Panc1 (cell line): ENCODE data around the gene PHF14. TPM values are rescaled to one million over a fixed set of nuclear protein-coding genes. Genes with fewer than 3 reads are reported as not detected.

ENCODE experiments used
- ATAC-seq: fragments of 200-7000 bp; cut with Tn5 transposase; 2 replicates; pipeline ENCODE4 v1.9.1; 2020; ENCODE audit warnings: mild to moderate bottlenecking, moderate library complexity
- BruUV-seq: library from RNA; stranded (reverse); fragments of 400-500 nt; replicated peaks from 2 replicates; lab custom pipeline; 2021; lab: Mats Ljungman, UMichigan
- CTCF ChIA-PET: fragments of 300-600 bp; sonication (Branson Sonifier 250); formaldehyde crosslinking; loops from one replicate; lab custom pipeline; 2022; ENCODE audit warnings: antibody characterized with exemption; lab: Charles Lee
- POLR2A ChIA-PET: fragments of 300-600 bp; sonication (Branson Sonifier 250); formaldehyde crosslinking; loops from one replicate; lab custom pipeline; 2022; ENCODE audit warnings: antibody characterized with exemption; lab: Charles Lee
- DNase-seq: peaks from one replicate; pipeline ENCODE4 v3.0.0-alpha.2; 2010; ENCODE audit warnings: low read depth, low spot score
- H3K27ac ChIP-seq: 2 replicates; pipeline ENCODE4 v1.5.1; 2011; ENCODE audit warnings: mild to moderate bottlenecking, low read length, inconsistent platforms
- H3K27me3 ChIP-seq: fragments of 200-500 bp; sonication (Bioruptor generic); 2 replicates; pipeline ENCODE4 v1.6.0; 2014; ENCODE audit warnings: low read length, inconsistent platforms; ENCODE audit not compliant: control insufficient read depth, insufficient read depth
- H3K36me3 ChIP-seq: fragments of 200-500 bp; sonication (Bioruptor generic); 2 replicates; pipeline ENCODE4 v1.5.1; 2014; ENCODE audit warnings: inconsistent platforms, mild to moderate bottlenecking, low read length, moderate library complexity; ENCODE audit not compliant: control insufficient read depth, insufficient read depth
- H3K4me1 ChIP-seq: 2 replicates; pipeline ENCODE4 v1.5.1; 2011; ENCODE audit warnings: inconsistent platforms, mild to moderate bottlenecking, low read length, moderate library complexity; ENCODE audit not compliant: control insufficient read depth, insufficient read depth
- H3K4me3 ChIP-seq, 2 experiments: 2 replicates each; pipeline ENCODE4 v1.5.1; 2011 to 2012; ENCODE audit warnings: low read depth in 2 of 2, low read length in 2 of 2, mild to moderate bottlenecking in 2 of 2, inconsistent platforms in 1 of 2, moderate library complexity in 1 of 2
- H3K9me3 ChIP-seq: fragments of 200-500 bp; sonication (Bioruptor generic); 2 replicates; pipeline ENCODE4 v1.5.1; 2014; ENCODE audit warnings: low read depth, mild to moderate bottlenecking, inconsistent platforms, low read length, moderate library complexity; ENCODE audit not compliant: control insufficient read depth, insufficient read depth
- POLR2AphosphoS5 ChIP-seq: IDR thresholded peaks from 2 replicates; pipeline ENCODE4 v1.6.1; 2012; ENCODE audit warnings: mild to moderate bottlenecking, low read depth, low read length, moderate library complexity
- SIN3A ChIP-seq: IDR thresholded peaks from 2 replicates; pipeline ENCODE4 v1.6.1; 2012; ENCODE audit warnings: low read depth, mild to moderate bottlenecking, low read length, moderate library complexity, borderline replicate concordance; ENCODE audit not compliant: insufficient read depth
- TCF7L2 ChIP-seq: IDR thresholded peaks from 2 replicates; pipeline ENCODE4 v1.6.1; 2011; ENCODE audit warnings: mild to moderate bottlenecking, low read depth, low read length, inconsistent platforms
- in situ Hi-C: cut with HindIII; loops from 2 replicates; pipeline ENCODE4 v1.10.0; 2016; ENCODE audit warnings: low sequenced_read_pairs, low pct_unique_long_range_greater_than_20kb
- intact Hi-C: fragments of 100-400 bp; cut with micrococcal nuclease; formaldehyde crosslinking; loops from one replicate; pipeline ENCODE4 v1.10.0; 2022; ENCODE audit not compliant: unreplicated experiment
- total RNA-seq: library from RNA; stranded (reverse); gene quantifications from one replicate; pipeline ENCODE4 v1.2.1, GENCODE V29; 2021; ENCODE audit not compliant: unreplicated experiment
- TF ChIP-seq, protein P1 (sequence below): fragments of 450-650 bp; IDR thresholded peaks from 2 replicates; pipeline ENCODE4 v1.5.1; 2017; ENCODE audit warnings: mild to moderate bottlenecking
- TF ChIP-seq, protein P2 (sequence below), 2 experiments: IDR thresholded peaks; 2 replicates each; pipeline ENCODE4 v1.6.1; 2011 to 2012; ENCODE audit warnings: low read depth in 2 of 2, control low read depth in 1 of 2, low read length in 1 of 2, mild to moderate bottlenecking in 1 of 2, moderate library complexity in 1 of 2; ENCODE audit not compliant: insufficient read depth in 1 of 2

The PHF14 gene
- total RNA-seq, 1 experiment from 2014 or later: 85.6 TPM

DNA sequence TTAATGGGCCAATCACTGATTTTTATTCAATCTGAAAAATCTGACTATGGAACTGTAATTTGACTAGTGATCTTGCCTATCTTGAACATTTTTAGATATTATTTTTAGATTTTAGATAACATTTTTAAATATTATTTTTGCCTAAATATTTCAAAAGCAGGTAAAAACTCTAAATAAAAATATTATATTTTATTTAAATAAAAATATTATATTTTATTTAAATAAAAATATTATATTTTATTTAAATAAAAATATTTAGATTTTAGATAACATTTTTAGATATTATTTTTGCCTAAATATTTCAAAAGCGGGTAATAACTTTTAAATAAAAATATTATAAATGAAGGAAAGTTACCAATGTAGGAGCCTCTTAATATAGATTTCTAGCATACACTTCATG, 187.8 kb downstream of the PHF14 start:
- CTCF ChIA-PET: no interaction called here
- Histone ChIP-seq H3K36me3 (no peaks in the 10 kb centered on the region), H3K4me3 (no peak overlapping the region), H3K9me3 (no peaks in the 10 kb centered on the region), H3K27ac (no peak overlapping the region), H3K27me3 (no peaks in the 10 kb centered on the region), H3K4me1 (no peaks in the 10 kb centered on the region)
- ATAC-seq: no peak
- POLR2A ChIA-PET: no interaction called here
- BruUV-seq: no TSS peak
- intact Hi-C loops: no loop called here
- no peak for DNase-seq
- TF ChIP-seq POLR2AphosphoS5: no peak
- TF ChIP-seq, protein P1, sequence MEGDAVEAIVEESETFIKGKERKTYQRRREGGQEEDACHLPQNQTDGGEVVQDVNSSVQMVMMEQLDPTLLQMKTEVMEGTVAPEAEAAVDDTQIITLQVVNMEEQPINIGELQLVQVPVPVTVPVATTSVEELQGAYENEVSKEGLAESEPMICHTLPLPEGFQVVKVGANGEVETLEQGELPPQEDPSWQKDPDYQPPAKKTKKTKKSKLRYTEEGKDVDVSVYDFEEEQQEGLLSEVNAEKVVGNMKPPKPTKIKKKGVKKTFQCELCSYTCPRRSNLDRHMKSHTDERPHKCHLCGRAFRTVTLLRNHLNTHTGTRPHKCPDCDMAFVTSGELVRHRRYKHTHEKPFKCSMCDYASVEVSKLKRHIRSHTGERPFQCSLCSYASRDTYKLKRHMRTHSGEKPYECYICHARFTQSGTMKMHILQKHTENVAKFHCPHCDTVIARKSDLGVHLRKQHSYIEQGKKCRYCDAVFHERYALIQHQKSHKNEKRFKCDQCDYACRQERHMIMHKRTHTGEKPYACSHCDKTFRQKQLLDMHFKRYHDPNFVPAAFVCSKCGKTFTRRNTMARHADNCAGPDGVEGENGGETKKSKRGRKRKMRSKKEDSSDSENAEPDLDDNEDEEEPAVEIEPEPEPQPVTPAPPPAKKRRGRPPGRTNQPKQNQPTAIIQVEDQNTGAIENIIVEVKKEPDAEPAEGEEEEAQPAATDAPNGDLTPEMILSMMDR: no peak
- in situ Hi-C loops: no loop called here

DNA sequence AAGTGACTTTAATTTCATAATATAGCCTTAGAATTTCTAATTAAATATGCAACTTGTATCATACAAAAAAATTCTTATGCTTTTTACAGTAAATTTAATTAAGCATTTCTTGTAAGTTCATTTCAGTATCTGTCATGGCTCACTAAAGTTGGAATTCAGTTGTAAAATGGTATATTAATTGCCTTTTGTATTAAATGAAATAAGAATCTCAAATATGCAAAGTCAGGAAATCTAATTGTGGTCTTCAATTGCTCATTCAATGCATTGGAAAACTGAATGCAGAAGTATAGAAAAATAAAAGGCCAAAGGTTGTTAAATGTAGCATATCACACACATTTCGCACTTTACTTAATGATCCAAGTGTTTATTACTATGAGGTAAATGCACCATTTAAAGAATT, 189.5 kb downstream of the PHF14 start:
- ATAC-seq: no peak
- in situ Hi-C loops (no loop called here), intact Hi-C loops (no loop called here)
- no peak overlapping the region for H3K27ac ChIP-seq
- H3K27me3 ChIP-seq: no peaks in the 10 kb centered on the region
- no peak for DNase-seq
- H3K9me3 ChIP-seq: no peaks in the 10 kb centered on the region
- TF ChIP-seq TCF7L2 (no peak), SIN3A (no peak), POLR2AphosphoS5 (no peak)
- TF ChIP-seq, protein P2, sequence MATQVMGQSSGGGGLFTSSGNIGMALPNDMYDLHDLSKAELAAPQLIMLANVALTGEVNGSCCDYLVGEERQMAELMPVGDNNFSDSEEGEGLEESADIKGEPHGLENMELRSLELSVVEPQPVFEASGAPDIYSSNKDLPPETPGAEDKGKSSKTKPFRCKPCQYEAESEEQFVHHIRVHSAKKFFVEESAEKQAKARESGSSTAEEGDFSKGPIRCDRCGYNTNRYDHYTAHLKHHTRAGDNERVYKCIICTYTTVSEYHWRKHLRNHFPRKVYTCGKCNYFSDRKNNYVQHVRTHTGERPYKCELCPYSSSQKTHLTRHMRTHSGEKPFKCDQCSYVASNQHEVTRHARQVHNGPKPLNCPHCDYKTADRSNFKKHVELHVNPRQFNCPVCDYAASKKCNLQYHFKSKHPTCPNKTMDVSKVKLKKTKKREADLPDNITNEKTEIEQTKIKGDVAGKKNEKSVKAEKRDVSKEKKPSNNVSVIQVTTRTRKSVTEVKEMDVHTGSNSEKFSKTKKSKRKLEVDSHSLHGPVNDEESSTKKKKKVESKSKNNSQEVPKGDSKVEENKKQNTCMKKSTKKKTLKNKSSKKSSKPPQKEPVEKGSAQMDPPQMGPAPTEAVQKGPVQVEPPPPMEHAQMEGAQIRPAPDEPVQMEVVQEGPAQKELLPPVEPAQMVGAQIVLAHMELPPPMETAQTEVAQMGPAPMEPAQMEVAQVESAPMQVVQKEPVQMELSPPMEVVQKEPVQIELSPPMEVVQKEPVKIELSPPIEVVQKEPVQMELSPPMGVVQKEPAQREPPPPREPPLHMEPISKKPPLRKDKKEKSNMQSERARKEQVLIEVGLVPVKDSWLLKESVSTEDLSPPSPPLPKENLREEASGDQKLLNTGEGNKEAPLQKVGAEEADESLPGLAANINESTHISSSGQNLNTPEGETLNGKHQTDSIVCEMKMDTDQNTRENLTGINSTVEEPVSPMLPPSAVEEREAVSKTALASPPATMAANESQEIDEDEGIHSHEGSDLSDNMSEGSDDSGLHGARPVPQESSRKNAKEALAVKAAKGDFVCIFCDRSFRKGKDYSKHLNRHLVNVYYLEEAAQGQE (IDR thresholded peaks at IDR 0.05; ENCODE audit: insufficient read depth in 1 of 2, low read depth in 2 of 2, low read length in 1 of 2): no peak
- TF ChIP-seq, protein P1: no peak
- BruUV-seq: no TSS peak
- no peaks in the 10 kb centered on the region for H3K4me1 ChIP-seq
- ChIA-PET POLR2A (no interaction called here), CTCF (no interaction called here)
- H3K36me3 ChIP-seq: peaks cover 2% of the 10 kb centered on the region; the same call in 1 of the 2 replicates
- no peak overlapping the region for H3K4me3 ChIP-seq
